Lower leg skin (tissue), 3 donors: ENCODE data around the gene ZXDA.

Source experiments
- CTCF ChIP-seq, 3 donors: fragments of 450-650 bp; IDR thresholded peaks; one replicate each; pipeline ENCODE4 v1.5.1; 2016; ENCODE audit warnings: antibody characterized with exemption in 3 of 3, mild to moderate bottlenecking in 3 of 3, moderate library complexity in 2 of 3
- POLR2A ChIP-seq, 2 donors: fragments of 450-650 bp; IDR thresholded peaks; one replicate each; pipeline ENCODE4 v1.6.1; 2016 to 2017; ENCODE audit warnings: antibody characterized with exemption in 2 of 2, mild to moderate bottlenecking in 1 of 2, moderate library complexity in 1 of 2

- TF ChIP-seq CTCF (IDR thresholded peaks at IDR 0.05) (no peak), POLR2A (IDR thresholded peaks at IDR 0.05) (no peak)
These were observed 15.5 kb upstream of the ZXDA start for GRCh38 chrX:57925806-57926205.
